HG03095 (cell line): ENCODE measurements around the gene CAV2.
A peak's percentile ranks its signal among the peaks of the same experiment; 100 is the strongest.

Experiments used
- ATAC-seq: cut with Tn5 transposase; IDR thresholded peaks from one replicate; pipeline ENCODE4 v1.9.1; 2021; ENCODE audit warnings: moderate library complexity; ENCODE audit not compliant: unreplicated experiment

The CAV2 gene

GRCh38 chr7:116494472-116494871, 5.1 kb upstream of the CAV2 start:
- ATAC-seq, result no peak

GRCh38 chr7:116495736-116496135, 3.8 kb upstream of the CAV2 start:
- ATAC-seq, result no peak

- ATAC-seq, result no peak
Measured at GRCh38 chr7:116496653-116497052, 2.9 kb upstream of the CAV2 start.

- no peak for ATAC-seq
Measured at GRCh38 chr7:116497708-116498107, 1.8 kb upstream of the CAV2 start.

GRCh38 chr7:116500078-116500853, 728 bp downstream of the CAV2 start:
- peak; percentile 54 for ATAC-seq

- ATAC-seq, result no peak
Measured at GRCh38 chr7:116501425-116502167, 2.1 kb downstream of the CAV2 start.

- no peak for ATAC-seq
Measured at GRCh38 chr7:116502201-116503096, 2.9 kb downstream of the CAV2 start.

GRCh38 chr7:116503835-116504234, 4.3 kb downstream of the CAV2 start:
- ATAC-seq, result no peak

GRCh38 chr7:116505278-116505677, 5.7 kb downstream of the CAV2 start:
- no peak for ATAC-seq

GRCh38 chr7:116505823-116506222, 6.3 kb downstream of the CAV2 start:
- ATAC-seq, result no peak

- ATAC-seq, result no peak
Measured at GRCh38 chr7:116509982-116510579, 10.5 kb downstream of the CAV2 start.

- no peak for ATAC-seq
Measured at GRCh38 chr7:116510795-116511194, 11.3 kb downstream of the CAV2 start.

- ATAC-seq, result peak; percentile 98
Measured at GRCh38 chr7:116511552-116512519, 12.3 kb downstream of the CAV2 start.

GRCh38 chr7:116512520-116513188, 13.1 kb downstream of the CAV2 start:
- no peak for ATAC-seq

GRCh38 chr7:116515584-116515983, 16.0 kb downstream of the CAV2 start:
- ATAC-seq, result no peak

GRCh38 chr7:116516324-116516723, 16.8 kb downstream of the CAV2 start:
- no peak for ATAC-seq

- no peak for ATAC-seq
Measured at GRCh38 chr7:116517626-116518025, 18.1 kb downstream of the CAV2 start.

- no peak for ATAC-seq
Measured at GRCh38 chr7:116518961-116519360, 19.4 kb downstream of the CAV2 start.

GRCh38 chr7:116521046-116521664, 21.6 kb downstream of the CAV2 start:
- no peak for ATAC-seq
